WTC11 (cell line): ENCODE measurements around the gene TMEM140. TPM values are rescaled to one million over a fixed set of nuclear protein-coding genes. Genes with fewer than 3 reads are reported as not detected.

Experiments used
- ATAC-seq: fragments of 200-7000 bp; cut with Tn5 transposase; 2 replicates; pipeline ENCODE4 v1.10.0; 2021; ENCODE audit warnings: mild to moderate bottlenecking, moderate library complexity
- CTCF ChIA-PET: fragments of 300-600 bp; sonication (Branson Sonifier 250); formaldehyde crosslinking; loops from one replicate; lab custom pipeline; 2021; ENCODE audit warnings: antibody characterized with exemption; lab: Charles Lee
- POLR2A ChIA-PET: fragments of 350-600 bp; sonication (Branson Sonifier 250); formaldehyde crosslinking; loops from one replicate; lab custom pipeline; 2021; ENCODE audit warnings: antibody characterized with exemption; lab: Charles Lee
- DNase-seq: peaks from one replicate; pipeline ENCODE4 v3.0.0; 2021; ENCODE audit warnings: low spot score
- H3K27ac Mint-ChIP-seq: 2 replicates; pipeline ENCODE4 v1.8.0; 2021; ENCODE audit warnings: mixed read lengths
- H3K27me3 Mint-ChIP-seq: 2 replicates; pipeline ENCODE4 v1.8.0; 2021; ENCODE audit warnings: low read depth, mild to moderate bottlenecking, moderate library complexity, mixed read lengths
- H3K36me3 Mint-ChIP-seq: 2 replicates; pipeline ENCODE4 v1.8.0; 2021; ENCODE audit warnings: mixed read lengths
- H3K4me1 Mint-ChIP-seq: 2 replicates; pipeline ENCODE4 v1.8.0; 2022; ENCODE audit warnings: mixed read lengths
- H3K4me3 Mint-ChIP-seq: 2 replicates; pipeline ENCODE4 v1.8.0; 2021; ENCODE audit warnings: mild to moderate bottlenecking, moderate library complexity, mixed read lengths
- H3K9me3 Mint-ChIP-seq: 2 replicates; pipeline ENCODE4 v1.8.0; 2021; ENCODE audit warnings: mixed read lengths
- FOXJ3 ChIP-seq: sonication (generic); formaldehyde crosslinking; IDR thresholded peaks from 2 replicates; pipeline ENCODE4 v1.9.0; 2021; ENCODE audit warnings: missing genetic modification reagents, mild to moderate bottlenecking, borderline replicate concordance
- SP1 ChIP-seq: sonication (generic); formaldehyde crosslinking; conservative IDR thresholded peaks from 2 replicates; pipeline ENCODE4 v1.8.1; 2022; ENCODE audit warnings: missing genetic modification reagents
- ZNF121 ChIP-seq: sonication (generic); formaldehyde crosslinking; IDR thresholded peaks from 2 replicates; pipeline ENCODE4 v1.8.0; 2023; ENCODE audit warnings: missing genetic modification reagents
- ZNF138 ChIP-seq: sonication (generic); formaldehyde crosslinking; conservative IDR thresholded peaks from 2 replicates; pipeline ENCODE4 v1.8.1; 2022; ENCODE audit warnings: mild to moderate bottlenecking, moderate library complexity, missing genetic modification reagents
- ZNF219 ChIP-seq: sonication (generic); formaldehyde crosslinking; IDR thresholded peaks from 2 replicates; pipeline ENCODE4 v1.8.0; 2023; ENCODE audit warnings: missing genetic modification reagents, mild to moderate bottlenecking, borderline replicate concordance
- ZNF396 ChIP-seq: fragments of 250-450 bp; sonication (Bioruptor Pico); IDR thresholded peaks from 2 replicates; pipeline ENCODE4 v1.8.0; 2021; ENCODE audit warnings: mild to moderate bottlenecking, moderate library complexity, borderline replicate concordance
- total RNA-seq: library from RNA; stranded (reverse); gene quantifications from 3 replicates; pipeline ENCODE4 v1.2.3, GENCODE V29; 2021
- TF ChIP-seq, protein P1 (sequence below): sonication (generic); formaldehyde crosslinking; IDR thresholded peaks from 2 replicates; pipeline ENCODE4 v1.8.0; 2022; ENCODE audit warnings: mild to moderate bottlenecking, missing genetic modification reagents
- TF ChIP-seq, protein P2 (sequence below): sonication (generic); formaldehyde crosslinking; IDR thresholded peaks from 2 replicates; pipeline ENCODE4 v1.8.1; 2022; ENCODE audit warnings: low read depth, missing genetic modification reagents, borderline replicate concordance
- TF ChIP-seq, protein P3 (sequence below): sonication (generic); formaldehyde crosslinking; IDR thresholded peaks from 2 replicates; pipeline ENCODE4 v1.8.0; 2022; ENCODE audit warnings: mild to moderate bottlenecking, missing genetic modification reagents
- TF ChIP-seq, protein P4 (sequence below): sonication (generic); formaldehyde crosslinking; IDR thresholded peaks from 2 replicates; pipeline ENCODE4 v1.8.1; 2022; ENCODE audit warnings: mild to moderate bottlenecking, moderate library complexity, missing genetic modification reagents
- TF ChIP-seq, protein P5 (sequence below): fragments of 250-450 bp; sonication (Bioruptor Pico); IDR thresholded peaks from 2 replicates; pipeline ENCODE4 v2.1.2; 2022; ENCODE audit warnings: mild to moderate bottlenecking, moderate library complexity
- TF ChIP-seq, protein P6 (sequence below): sonication (generic); formaldehyde crosslinking; IDR thresholded peaks from 2 replicates; pipeline ENCODE4 v1.8.1; 2022; ENCODE audit warnings: low read depth, mild to moderate bottlenecking, moderate library complexity, missing genetic modification reagents, borderline replicate concordance

TMEM140 gene
- total RNA-seq, 1 experiment from 2014 or later, result not detected

DNA sequence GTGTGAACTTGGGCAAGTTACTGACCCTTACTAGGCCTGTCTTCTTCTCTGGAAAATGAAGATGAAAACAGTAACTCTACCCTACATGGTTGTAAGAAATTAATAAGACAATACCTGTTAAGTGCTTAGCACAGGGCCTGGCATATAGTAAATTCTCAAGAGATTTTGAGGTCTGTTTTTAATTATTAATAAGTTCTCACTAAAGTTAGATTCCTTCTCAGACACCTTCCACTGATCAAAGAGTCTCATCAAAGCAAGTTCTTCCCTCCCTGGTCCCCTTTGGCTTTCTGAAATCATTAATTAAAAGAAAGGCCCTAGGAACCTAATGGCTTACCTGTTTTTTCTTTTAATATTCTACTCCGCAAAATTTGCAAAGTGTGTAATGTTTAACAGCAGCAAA lies 4.6 kb downstream of the TMEM140 start:
- ATAC-seq (no peak), DNase-seq (no peak)
- H3K27ac Mint-ChIP-seq, result no peak overlapping the region
- TF ChIP-seq, protein P1, sequence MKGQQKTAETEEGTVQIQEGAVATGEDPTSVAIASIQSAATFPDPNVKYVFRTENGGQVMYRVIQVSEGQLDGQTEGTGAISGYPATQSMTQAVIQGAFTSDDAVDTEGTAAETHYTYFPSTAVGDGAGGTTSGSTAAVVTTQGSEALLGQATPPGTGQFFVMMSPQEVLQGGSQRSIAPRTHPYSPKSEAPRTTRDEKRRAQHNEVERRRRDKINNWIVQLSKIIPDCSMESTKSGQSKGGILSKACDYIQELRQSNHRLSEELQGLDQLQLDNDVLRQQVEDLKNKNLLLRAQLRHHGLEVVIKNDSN (CRISPR knock-in tag), result no peak
- H3K4me3 Mint-ChIP-seq, result no peak overlapping the region
- H3K4me1 Mint-ChIP-seq, result peaks cover 10% of the 10 kb centered on the region
- H3K36me3 Mint-ChIP-seq, result peaks cover 32% of the 10 kb centered on the region
- peaks cover 45% of the 10 kb centered on the region for H3K9me3 Mint-ChIP-seq
- peaks cover 5% of the 10 kb centered on the region for H3K27me3 Mint-ChIP-seq
- ChIA-PET CTCF (no interaction called here), POLR2A (no interaction called here)

DNA sequence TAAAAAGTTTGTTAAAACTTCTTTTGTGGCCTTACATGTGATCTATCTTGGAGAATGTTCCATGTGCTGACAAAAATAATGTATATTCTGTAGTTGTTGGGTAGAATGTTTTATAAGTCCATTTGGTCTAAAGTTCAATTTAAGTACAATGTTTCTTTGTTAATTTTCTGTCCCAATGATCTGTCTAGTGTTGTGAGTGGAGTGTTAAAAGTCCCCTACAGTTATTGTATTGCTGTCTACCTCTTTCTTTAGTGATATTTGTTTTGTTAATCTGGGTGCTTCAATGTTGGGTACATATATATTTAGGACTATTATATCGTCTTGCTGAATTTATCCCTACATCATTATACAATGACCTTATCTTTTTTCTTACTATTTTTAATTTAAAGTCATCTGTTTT lies 6.9 kb downstream of the TMEM140 start:
- Mint-ChIP-seq H3K4me1 (peaks cover 8% of the 10 kb centered on the region), H3K27me3 (peaks cover 5% of the 10 kb centered on the region), H3K36me3 (peaks cover 46% of the 10 kb centered on the region), H3K27ac (no peak overlapping the region), H3K9me3 (peaks cover 52% of the 10 kb centered on the region), H3K4me3 (no peak overlapping the region)
- POLR2A ChIA-PET, result no interaction called here
- TF ChIP-seq, protein P2, sequence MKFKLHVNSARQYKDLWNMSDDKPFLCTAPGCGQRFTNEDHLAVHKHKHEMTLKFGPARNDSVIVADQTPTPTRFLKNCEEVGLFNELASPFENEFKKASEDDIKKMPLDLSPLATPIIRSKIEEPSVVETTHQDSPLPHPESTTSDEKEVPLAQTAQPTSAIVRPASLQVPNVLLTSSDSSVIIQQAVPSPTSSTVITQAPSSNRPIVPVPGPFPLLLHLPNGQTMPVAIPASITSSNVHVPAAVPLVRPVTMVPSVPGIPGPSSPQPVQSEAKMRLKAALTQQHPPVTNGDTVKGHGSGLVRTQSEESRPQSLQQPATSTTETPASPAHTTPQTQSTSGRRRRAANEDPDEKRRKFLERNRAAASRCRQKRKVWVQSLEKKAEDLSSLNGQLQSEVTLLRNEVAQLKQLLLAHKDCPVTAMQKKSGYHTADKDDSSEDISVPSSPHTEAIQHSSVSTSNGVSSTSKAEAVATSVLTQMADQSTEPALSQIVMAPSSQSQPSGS (CRISPR knock-in tag), result no peak
- TF ChIP-seq ZNF396, result no peak
- ATAC-seq (no peak), DNase-seq (no peak)
- CTCF ChIA-PET, result interaction anchor here (0.6 kb wide), 1 partner anchor 508 kb away, joined by 3 read pairs; the partner anchor contains the start of gene BPGM

DNA sequence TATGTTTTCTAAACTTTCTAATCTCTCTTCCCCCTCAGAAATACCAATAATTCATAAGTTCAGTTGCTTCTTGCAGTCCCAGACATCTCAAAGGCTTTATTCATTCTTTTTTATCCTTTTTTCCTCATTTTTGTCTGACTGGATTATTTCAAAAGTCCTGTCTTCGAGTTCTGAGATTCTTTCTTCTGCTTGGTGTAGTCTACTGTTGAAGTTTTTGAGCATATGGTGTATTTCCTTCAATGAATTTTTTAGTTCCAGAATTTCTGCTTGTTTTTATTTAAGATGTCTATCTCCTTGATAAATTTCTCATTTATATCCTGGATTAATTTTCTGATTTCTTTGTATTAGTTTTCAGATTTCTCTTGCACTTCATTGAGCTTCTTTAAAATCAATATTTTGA lies 8.4 kb downstream of the TMEM140 start:
- H3K36me3 Mint-ChIP-seq, result peaks cover 60% of the 10 kb centered on the region
- TF ChIP-seq SP1 (CRISPR knock-in tag) (no peak), ZNF219 (no peak), ZNF121 (CRISPR knock-in tag) (no peak)
- TF ChIP-seq, protein P3, sequence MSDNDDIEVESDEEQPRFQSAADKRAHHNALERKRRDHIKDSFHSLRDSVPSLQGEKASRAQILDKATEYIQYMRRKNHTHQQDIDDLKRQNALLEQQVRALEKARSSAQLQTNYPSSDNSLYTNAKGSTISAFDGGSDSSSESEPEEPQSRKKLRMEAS, result no peak
- TF ChIP-seq, protein P4, sequence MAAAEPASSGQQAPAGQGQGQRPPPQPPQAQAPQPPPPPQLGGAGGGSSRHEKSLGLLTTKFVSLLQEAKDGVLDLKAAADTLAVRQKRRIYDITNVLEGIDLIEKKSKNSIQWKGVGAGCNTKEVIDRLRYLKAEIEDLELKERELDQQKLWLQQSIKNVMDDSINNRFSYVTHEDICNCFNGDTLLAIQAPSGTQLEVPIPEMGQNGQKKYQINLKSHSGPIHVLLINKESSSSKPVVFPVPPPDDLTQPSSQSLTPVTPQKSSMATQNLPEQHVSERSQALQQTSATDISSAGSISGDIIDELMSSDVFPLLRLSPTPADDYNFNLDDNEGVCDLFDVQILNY (CRISPR knock-in tag), result no peak
- TF ChIP-seq, all 79 proteins: peak for 0
- no peak for ATAC-seq
- H3K4me1 Mint-ChIP-seq, result peaks cover 22% of the 10 kb centered on the region
- DNase-seq, result no peak
- ChIA-PET CTCF (no interaction called here), POLR2A (interaction anchor here (0.6 kb wide), 1 partner anchor 79 kb away, joined by 4 read pairs; no protein-coding TSS in a partner anchor)
- peaks cover 5% of the 10 kb centered on the region for H3K27me3 Mint-ChIP-seq
- no peak overlapping the region for H3K27ac Mint-ChIP-seq
- peaks cover 57% of the 10 kb centered on the region for H3K9me3 Mint-ChIP-seq
- H3K4me3 Mint-ChIP-seq, result no peak overlapping the region

DNA sequence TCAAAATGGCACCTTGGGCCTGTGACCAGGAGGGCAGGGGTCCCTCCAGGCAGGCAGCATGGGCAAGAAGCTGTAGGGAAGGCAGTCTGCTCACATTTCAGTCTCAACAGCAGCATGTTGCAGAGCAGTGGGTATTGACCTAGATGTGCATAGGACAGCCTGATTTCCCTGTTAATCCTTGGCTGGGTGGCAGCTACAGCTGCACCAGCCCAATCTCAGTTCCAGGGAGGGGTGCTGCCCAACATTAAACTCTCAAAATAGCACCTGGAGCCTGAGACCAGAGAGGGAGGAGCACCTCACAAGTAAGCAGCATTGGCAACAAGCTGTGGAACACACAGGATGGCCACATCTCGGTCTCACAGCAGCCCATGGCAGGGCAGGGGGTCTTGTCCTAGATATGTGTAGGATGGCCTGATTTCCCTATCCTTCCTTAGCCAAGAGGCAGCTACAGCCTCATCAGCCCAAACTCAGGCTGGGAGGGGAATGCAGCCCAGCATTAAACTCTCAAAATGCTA lies 10.3 kb downstream of the TMEM140 start:
- Mint-ChIP-seq H3K9me3 (peaks cover 70% of the 10 kb centered on the region), H3K4me1 (peaks cover 26% of the 10 kb centered on the region), H3K36me3 (peaks cover 78% of the 10 kb centered on the region), H3K27me3 (peaks cover 5% of the 10 kb centered on the region), H3K4me3 (no peak overlapping the region), H3K27ac (no peak overlapping the region)
- DNase-seq (no peak), ATAC-seq (no peak)
- TF ChIP-seq ZNF219, result no peak
- TF ChIP-seq, protein P5, sequence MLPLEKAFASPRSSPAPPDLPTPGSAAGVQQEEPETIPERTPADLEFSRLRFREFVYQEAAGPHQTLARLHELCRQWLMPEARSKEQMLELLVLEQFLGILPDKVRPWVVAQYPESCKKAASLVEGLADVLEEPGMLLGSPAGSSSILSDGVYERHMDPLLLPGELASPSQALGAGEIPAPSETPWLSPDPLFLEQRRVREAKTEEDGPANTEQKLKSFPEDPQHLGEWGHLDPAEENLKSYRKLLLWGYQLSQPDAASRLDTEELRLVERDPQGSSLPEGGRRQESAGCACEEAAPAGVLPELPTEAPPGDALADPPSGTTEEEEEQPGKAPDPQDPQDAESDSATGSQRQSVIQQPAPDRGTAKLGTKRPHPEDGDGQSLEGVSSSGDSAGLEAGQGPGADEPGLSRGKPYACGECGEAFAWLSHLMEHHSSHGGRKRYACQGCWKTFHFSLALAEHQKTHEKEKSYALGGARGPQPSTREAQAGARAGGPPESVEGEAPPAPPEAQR (CRISPR knock-in tag), result no peak
- CTCF ChIA-PET, result no interaction called here
- POLR2A ChIA-PET, result no interaction called here

DNA sequence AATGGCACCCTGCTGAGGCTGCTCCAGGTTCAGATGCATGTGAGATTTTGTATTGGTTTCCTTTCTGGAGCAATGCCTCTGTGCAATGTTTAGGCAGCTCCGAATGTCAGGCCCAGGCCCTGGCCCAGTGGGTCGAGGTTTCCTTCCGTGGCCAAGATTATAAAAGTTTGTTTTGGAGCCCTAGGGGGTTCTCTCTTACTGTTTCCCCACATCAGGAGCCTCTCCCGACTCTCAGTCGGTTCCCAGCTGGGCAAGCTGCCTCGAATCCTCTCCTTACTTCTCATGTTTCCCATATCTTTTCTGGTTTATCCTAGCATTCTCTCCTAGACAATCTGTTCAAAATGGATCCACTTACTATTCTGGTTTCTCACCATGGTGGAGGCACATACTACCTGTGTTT lies 11.0 kb downstream of the TMEM140 start:
- ChIA-PET CTCF (no interaction called here), POLR2A (no interaction called here)
- peaks cover 78% of the 10 kb centered on the region for H3K36me3 Mint-ChIP-seq
- peaks cover 66% of the 10 kb centered on the region for H3K9me3 Mint-ChIP-seq
- TF ChIP-seq FOXJ3 (CRISPR knock-in tag) (no peak), ZNF138 (no peak)
- TF ChIP-seq, protein P6, sequence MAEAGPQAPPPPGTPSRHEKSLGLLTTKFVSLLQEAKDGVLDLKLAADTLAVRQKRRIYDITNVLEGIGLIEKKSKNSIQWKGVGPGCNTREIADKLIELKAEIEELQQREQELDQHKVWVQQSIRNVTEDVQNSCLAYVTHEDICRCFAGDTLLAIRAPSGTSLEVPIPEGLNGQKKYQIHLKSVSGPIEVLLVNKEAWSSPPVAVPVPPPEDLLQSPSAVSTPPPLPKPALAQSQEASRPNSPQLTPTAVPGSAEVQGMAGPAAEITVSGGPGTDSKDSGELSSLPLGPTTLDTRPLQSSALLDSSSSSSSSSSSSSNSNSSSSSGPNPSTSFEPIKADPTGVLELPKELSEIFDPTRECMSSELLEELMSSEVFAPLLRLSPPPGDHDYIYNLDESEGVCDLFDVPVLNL (CRISPR knock-in tag), result no peak
- TF ChIP-seq, protein P1 (CRISPR knock-in tag), result no peak
- H3K27me3 Mint-ChIP-seq, result peaks cover 5% of the 10 kb centered on the region
- H3K4me1 Mint-ChIP-seq, result peaks cover 26% of the 10 kb centered on the region
- no peak for DNase-seq
- H3K27ac Mint-ChIP-seq, result no peak overlapping the region; the same call in 1 of the 2 replicates
- H3K4me3 Mint-ChIP-seq, result no peak overlapping the region
- no peak for ATAC-seq
